Duodenal mucosa (tissue), 2 donors: Measurements from ENCODE around the gene DDAH2.
A peak's percentile ranks its signal among the peaks of the same experiment; 100 is the strongest.

Experiments
- H3K27ac ChIP-seq: one replicate; pipeline ENCODE4 v1.7.0; 2013; ENCODE audit warnings: low read depth, low read length
- H3K27me3 ChIP-seq, 2 donors: one replicate each; pipeline ENCODE4 v1.7.0; 2013; ENCODE audit warnings: low read length in 2 of 2, control low read depth in 1 of 2; ENCODE audit not compliant: insufficient read depth in 2 of 2, control insufficient read depth in 1 of 2
- H3K36me3 ChIP-seq, 2 donors: one replicate each; pipeline ENCODE4 v1.7.0; 2013; ENCODE audit warnings: low read length in 2 of 2, control low read depth in 1 of 2; ENCODE audit not compliant: insufficient read depth in 2 of 2, control insufficient read depth in 1 of 2
- H3K4me1 ChIP-seq, 2 donors: one replicate each; pipeline ENCODE4 v1.7.0; 2013; ENCODE audit warnings: low read length in 2 of 2, control low read depth in 1 of 2; ENCODE audit not compliant: insufficient read depth in 2 of 2, control insufficient read depth in 1 of 2
- H3K4me3 ChIP-seq, 2 donors: one replicate each; pipeline ENCODE4 v1.7.0; 2013; ENCODE audit warnings: low read length in 2 of 2, low read depth in 1 of 2
- H3K9ac ChIP-seq, 2 donors: one replicate each; pipeline ENCODE4 v1.7.0; 2013; ENCODE audit warnings: low read length in 2 of 2, low read depth in 1 of 2
- H3K9me3 ChIP-seq, 2 donors: one replicate each; pipeline ENCODE4 v1.7.0; 2013; ENCODE audit warnings: low read length in 2 of 2, control low read depth in 1 of 2; ENCODE audit not compliant: control insufficient read depth in 1 of 2

The DDAH2 gene

GRCh38 chr6:31733734-31734133, 4.6 kb upstream of the DDAH2 start:
- no peak overlapping the region for H3K27ac ChIP-seq
- H3K9me3 ChIP-seq: no peaks in the 10 kb centered on the region
- peaks cover 52 to 55% of the 10 kb centered on the region in 2 donors for H3K4me1 ChIP-seq
- peak overlapping the region; percentile 97 for H3K9ac ChIP-seq
- H3K27me3 ChIP-seq: no peaks in the 10 kb centered on the region
- peaks cover 28 to 34% of the 10 kb centered on the region in 2 donors for H3K36me3 ChIP-seq
- H3K4me3 ChIP-seq: peak overlapping the region; percentile 91 to 95

GRCh38 chr6:31732029-31732428, 2.9 kb upstream of the DDAH2 start:
- Histone ChIP-seq H3K27ac (no peak overlapping the region), H3K9me3 (no peaks in the 10 kb centered on the region), H3K36me3 (peaks cover 31 to 42% of the 10 kb centered on the region in 2 donors), H3K4me1 (peaks cover 52 to 55% of the 10 kb centered on the region in 2 donors), H3K9ac (no peak overlapping the region), H3K27me3 (no peaks in the 10 kb centered on the region), H3K4me3 (no peak overlapping the region)

GRCh38 chr6:31730631-31731086, 1.6 kb upstream of the DDAH2 start:
- peaks cover 54% of the 10 kb centered on the region in 2 donors for H3K4me1 ChIP-seq
- no peaks in the 10 kb centered on the region for H3K9me3 ChIP-seq
- H3K27ac ChIP-seq: peak overlapping the region; percentile 96
- no peaks in the 10 kb centered on the region for H3K27me3 ChIP-seq
- H3K9ac ChIP-seq: peak overlapping the region in 1 of 2 donors; percentile 70
- H3K36me3 ChIP-seq: peaks cover 31 to 55% of the 10 kb centered on the region in 2 donors
- peak overlapping the region in 1 of 2 donors; percentile 81 for H3K4me3 ChIP-seq

- peaks cover 54% of the 10 kb centered on the region in 2 donors for H3K4me1 ChIP-seq
- peak overlapping the region; percentile 70 to 96 for H3K9ac ChIP-seq
Measured at GRCh38 chr6:31729979-31730630, 1.0 kb upstream of the DDAH2 start.

GRCh38 chr6:31729515-31729978, 448 bp upstream of the DDAH2 start:
- Histone ChIP-seq H3K9ac (peak overlapping the region; percentile 70 to 96), H3K27ac (peak overlapping the region; percentile 96), H3K9me3 (no peaks in the 10 kb centered on the region), H3K4me3 (peak overlapping the region; percentile 81 to 84), H3K4me1 (peaks cover 50 to 52% of the 10 kb centered on the region in 2 donors), H3K36me3 (peaks cover 31 to 56% of the 10 kb centered on the region in 2 donors), H3K27me3 (no peaks in the 10 kb centered on the region)

More at GRCh38 chr6:31729979-31730630, 1.0 kb upstream of the DDAH2 start:
- no peaks in the 10 kb centered on the region for H3K9me3 ChIP-seq
- peak overlapping the region; percentile 96 for H3K27ac ChIP-seq
- peaks cover 31 to 56% of the 10 kb centered on the region in 2 donors for H3K36me3 ChIP-seq
- H3K27me3 ChIP-seq: no peaks in the 10 kb centered on the region
- peak overlapping the region; percentile 81 to 84 for H3K4me3 ChIP-seq

- H3K27ac ChIP-seq: no peak overlapping the region
- H3K9ac ChIP-seq: peak overlapping the region in 1 of 2 donors; percentile 96
- H3K9me3 ChIP-seq: no peaks in the 10 kb centered on the region
- H3K4me1 ChIP-seq: peaks cover 35 to 37% of the 10 kb centered on the region in 2 donors
- H3K27me3 ChIP-seq: no peaks in the 10 kb centered on the region
- peak overlapping the region; percentile 81 to 84 for H3K4me3 ChIP-seq
- H3K36me3 ChIP-seq: peaks cover 17 to 42% of the 10 kb centered on the region in 2 donors
Measured at GRCh38 chr6:31727717-31728671, 1.1 kb downstream of the DDAH2 start.

- Histone ChIP-seq H3K27ac (peak overlapping the region; percentile 17), H3K9me3 (no peaks in the 10 kb centered on the region), H3K9ac (peak overlapping the region in 1 of 2 donors; percentile 10), H3K4me1 (peaks cover 35 to 37% of the 10 kb centered on the region in 2 donors), H3K4me3 (no peak overlapping the region), H3K36me3 (peaks cover 15 to 38% of the 10 kb centered on the region in 2 donors), H3K27me3 (no peaks in the 10 kb centered on the region)
Measured at GRCh38 chr6:31727034-31727716, 1.9 kb downstream of the DDAH2 start.

- H3K4me1 ChIP-seq: peaks cover 31% of the 10 kb centered on the region in 2 donors
- no peak overlapping the region for H3K4me3 ChIP-seq
- no peak overlapping the region for H3K9ac ChIP-seq
- H3K27ac ChIP-seq: no peak overlapping the region
- no peaks in the 10 kb centered on the region for H3K27me3 ChIP-seq
- no peaks in the 10 kb centered on the region for H3K9me3 ChIP-seq
- H3K36me3 ChIP-seq: peaks cover 4 to 24% of the 10 kb centered on the region in 2 donors
Measured at GRCh38 chr6:31725502-31726350, 3.4 kb downstream of the DDAH2 start.
